ENCODE data around the gene JAZF1. TPM values are rescaled to one million over a fixed set of nuclear protein-coding genes. Genes with fewer than 3 reads are reported as not detected.

Gene JAZF1
- total RNA-seq, 1 experiment from 2014 or later, result 0.90 TPM

GRCh38 chr7:27918503-27918902 lies 262.1 kb downstream of the JAZF1 start:
- Histone ChIP-seq H3K4me3 (no peak overlapping the region), H3K36me3 (ENCODE audit: low read depth) (no peaks in the 10 kb centered on the region), H4K20me1 (ENCODE audit: insufficient read depth) (no peaks in the 10 kb centered on the region), H3K9me2 (ENCODE audit: insufficient read depth) (no peaks in the 10 kb centered on the region), H3K4me1 (replicated peaks; ENCODE audit: insufficient read depth) (peaks cover 37% of the 10 kb centered on the region), H3K9me3 (ENCODE audit: insufficient read depth, low read depth) (peaks cover 14% of the 10 kb centered on the region), H3K27ac (no peak overlapping the region), H3K79me2 (ENCODE audit: low read depth) (no peaks in the 10 kb centered on the region), H2AFZ (no peak overlapping the region), H3K4me2 (no peak overlapping the region), H3F3A (ENCODE audit: insufficient read depth, low read depth) (peaks cover 15% of the 10 kb centered on the region; the same call in 1 of the 2 replicates), H3K27me3 (ENCODE audit: insufficient read depth, low read depth) (no peaks in the 10 kb centered on the region)
- BruUV-seq (replicated peaks), result no TSS peak
- intact Hi-C loops (cut with micrococcal nuclease; ENCODE audit: unreplicated experiment), result loop anchor here (5.0 to 10.0 kb wide), 2 partner anchors 81 to 254 kb away; partner anchors contain the start of gene HIBADH
- CTCF ChIA-PET, result interaction anchor here (0.5 to 3.7 kb wide), 5 partner anchors 152 to 1251 kb away, joined by 3 to 21 read pairs (median 3); no protein-coding TSS in a partner anchor
- no peak for TF ChIP-seq EZH2 (IDR thresholded peaks at IDR 0.05; ENCODE audit: low read depth)
- no peak for TF ChIP-seq CTCF (conservative IDR thresholded peaks at IDR 0.05)
- DNase-seq, result no peak
- POLR2A ChIA-PET (ENCODE audit: unreplicated experiment), result no interaction called here

- H3K36me3 ChIP-seq (ENCODE audit: low read depth), result no peaks in the 10 kb centered on the region
- no peak overlapping the region for H3K27ac ChIP-seq
- no TSS peak for BruUV-seq (replicated peaks)
- H3K79me2 ChIP-seq (ENCODE audit: low read depth), result no peaks in the 10 kb centered on the region
- POLR2A ChIA-PET (ENCODE audit: unreplicated experiment), result no interaction called here
- DNase-seq, result peak; percentile 50 to 82
- peaks cover 15% of the 10 kb centered on the region; the same call in 1 of the 2 replicates for H3F3A ChIP-seq (ENCODE audit: insufficient read depth, low read depth)
- no peak for TF ChIP-seq EZH2 (IDR thresholded peaks at IDR 0.05; ENCODE audit: low read depth)
- TF ChIP-seq CTCF (conservative IDR thresholded peaks at IDR 0.05), result no peak
- no peaks in the 10 kb centered on the region for H3K27me3 ChIP-seq (ENCODE audit: insufficient read depth, low read depth)
- no peak overlapping the region; the same call in 1 of the 2 replicates for H3K4me2 ChIP-seq
- CTCF ChIA-PET, result interaction anchor here (0.5 to 0.9 kb wide), 2 partner anchors 251 to 1250 kb away, joined by 3 to 4 read pairs; no protein-coding TSS in a partner anchor
- no peaks in the 10 kb centered on the region for H4K20me1 ChIP-seq (ENCODE audit: insufficient read depth)
- H2AFZ ChIP-seq, result no peak overlapping the region
- H3K4me1 ChIP-seq (replicated peaks; ENCODE audit: insufficient read depth), result peaks cover 37% of the 10 kb centered on the region
- no peak overlapping the region for H3K4me3 ChIP-seq
- H3K9me2 ChIP-seq (ENCODE audit: insufficient read depth), result no peaks in the 10 kb centered on the region
- intact Hi-C loops (cut with micrococcal nuclease; ENCODE audit: unreplicated experiment), result loop anchor here (2.0 to 10.0 kb wide), 3 partner anchors 29 to 253 kb away; partner anchors contain the start of gene HIBADH
- peaks cover 14% of the 10 kb centered on the region for H3K9me3 ChIP-seq (ENCODE audit: insufficient read depth, low read depth)
Observed at GRCh38 chr7:27917774-27918314, 262.8 kb downstream of the JAZF1 start.

- Histone ChIP-seq H3K36me3 (ENCODE audit: low read depth) (no peaks in the 10 kb centered on the region), H3K4me1 (replicated peaks; ENCODE audit: insufficient read depth) (peaks cover 37% of the 10 kb centered on the region), H2AFZ (no peak overlapping the region), H3K4me3 (no peak overlapping the region), H3K79me2 (ENCODE audit: low read depth) (no peaks in the 10 kb centered on the region), H4K20me1 (ENCODE audit: insufficient read depth) (no peaks in the 10 kb centered on the region), H3F3A (ENCODE audit: insufficient read depth, low read depth) (peaks cover 15% of the 10 kb centered on the region; the same call in 1 of the 2 replicates), H3K9me3 (ENCODE audit: insufficient read depth, low read depth) (peaks cover 14% of the 10 kb centered on the region), H3K4me2 (no peak overlapping the region), H3K9me2 (ENCODE audit: insufficient read depth) (no peaks in the 10 kb centered on the region), H3K27ac (no peak overlapping the region), H3K27me3 (ENCODE audit: insufficient read depth, low read depth) (no peaks in the 10 kb centered on the region)
- POLR2A ChIA-PET (ENCODE audit: unreplicated experiment), result no interaction called here
- CTCF ChIA-PET, result interaction anchor here (1.1 kb wide), 1 partner anchor 180 kb away, joined by 3 read pairs; no protein-coding TSS in a partner anchor
- BruUV-seq (replicated peaks), result no TSS peak
- DNase-seq, result no peak
- no peak for TF ChIP-seq CTCF (conservative IDR thresholded peaks at IDR 0.05)
- TF ChIP-seq EZH2 (IDR thresholded peaks at IDR 0.05; ENCODE audit: low read depth), result no peak
- intact Hi-C loops (cut with micrococcal nuclease; ENCODE audit: unreplicated experiment), result loop anchor here (2.0 to 10.0 kb wide), 3 partner anchors 28 to 252 kb away; partner anchors contain the start of gene HIBADH
Observed at GRCh38 chr7:27917119-27917518, 263.5 kb downstream of the JAZF1 start.

All from PC-9 (cell line).